HG03280 (cell line): Measurements from ENCODE around the gene GCN1.

Experiments
- ATAC-seq: cut with Tn5 transposase; IDR thresholded peaks from one replicate; pipeline ENCODE4 v1.9.1; 2021; ENCODE audit warnings: mild to moderate bottlenecking, moderate library complexity; ENCODE audit not compliant: unreplicated experiment

The GCN1 gene

GRCh38 chr12:120077260-120077659 lies 117.3 kb downstream of the GCN1 start:
- ATAC-seq, result no peak
